HCT116 (cell line): ENCODE measurements around the gene PYGO2. TPM values are rescaled to one million over a fixed set of nuclear protein-coding genes. Genes with fewer than 3 reads are reported as not detected.
A peak's percentile ranks its signal among the peaks of the same experiment; 100 is the strongest.

Experiments
- ATAC-seq: fragments of 200-7000 bp; cut with Tn5 transposase; 2 replicates; pipeline ENCODE4 v1.9.1; 2020; ENCODE audit warnings: mild to moderate bottlenecking, moderate library complexity
- BruUV-seq: library from RNA; stranded (reverse); fragments of 400-500 nt; replicated peaks from 2 replicates; lab custom pipeline; 2021; lab: Mats Ljungman, UMichigan
- CTCF ChIA-PET: fragments of 300-600 bp; sonication (Branson Sonifier 250); formaldehyde crosslinking; loops from one replicate; lab custom pipeline; 2021; ENCODE audit warnings: antibody characterized with exemption; lab: Charles Lee
- POLR2A ChIA-PET: fragments of 300-600, 350-600 bp; sonication (Branson Sonifier 250); formaldehyde crosslinking; loops from one replicate; lab custom pipeline; 2021; ENCODE audit warnings: antibody characterized with exemption; lab: Charles Lee
- RAD21 ChIA-PET, 2 experiments: fragments of 300-600 bp; sonication (Branson Sonifier 250); formaldehyde crosslinking; loops; one replicate each; lab custom pipeline; 2023; ENCODE audit warnings: low total read pairs in 2 of 2; ENCODE audit not compliant: uncharacterized antibody in 2 of 2, unreplicated experiment in 2 of 2, low non-redundant PET in 1 of 2; lab: Charles Lee
- DNase-seq: peaks from one replicate; pipeline ENCODE4 v3.0.0-alpha.2; 2010; ENCODE audit warnings: low read depth, low spot score
- H2AFZ ChIP-seq: fragments of 200-600 bp; shearing (Covaris generic), sonication (generic); 2 replicates; pipeline ENCODE4 v1.6.1; 2017; ENCODE audit warnings: low read depth, mixed run types, mixed read lengths, antibody characterized with exemption, low read length; ENCODE audit not compliant: poor library complexity, severe bottlenecking
- H3K27ac ChIP-seq: 2 replicates; pipeline ENCODE4 v1.5.1; 2012; ENCODE audit warnings: low read depth, low read length
- H3K27me3 ChIP-seq: fragments of 200-600 bp; sonication (generic); 2 replicates; pipeline ENCODE4 v1.6.1; 2016; ENCODE audit warnings: mixed run types, low read length, mixed read lengths; ENCODE audit not compliant: insufficient read depth
- H3K36me3 ChIP-seq, 2 experiments: fragments of 200-500 bp in 1 of 2; fragments of 200-600 bp in 1 of 2; sonication (Bioruptor generic) in 1 of 2; sonication (generic) in 1 of 2; 2 replicates each; pipeline versions ENCODE4 v1.5.1 to v1.6.1; 2014 to 2016; ENCODE audit warnings: low read length in 2 of 2, inconsistent platforms in 1 of 2, mixed read lengths in 1 of 2, mixed run types in 1 of 2; ENCODE audit not compliant: insufficient read depth in 2 of 2, control insufficient read depth in 1 of 2
- H3K4me1 ChIP-seq, 2 experiments: fragments of 200-600 bp in 1 of 2; sonication (generic) in 1 of 2; 2 replicates each; pipeline versions ENCODE4 v1.5.1 to v1.6.1; 2012 to 2017; ENCODE audit warnings: low read length in 2 of 2, inconsistent platforms in 1 of 2, mild to moderate bottlenecking in 1 of 2, mixed read lengths in 1 of 2, mixed run types in 1 of 2, moderate library complexity in 1 of 2; ENCODE audit not compliant: insufficient read depth in 2 of 2, control insufficient read depth in 1 of 2
- H3K4me2 ChIP-seq: fragments of 200-600 bp; sonication (generic); 2 replicates; pipeline ENCODE4 v1.6.1; 2017; ENCODE audit warnings: mixed run types, low read length, mixed read lengths
- H3K4me3 ChIP-seq, 2 experiments: fragments of 200-600 bp in 1 of 2; sonication (generic) in 1 of 2; replicated peaks in 1 of 2; 2 replicates each; pipeline ENCODE4 v1.5.1; 2011 to 2016; ENCODE audit warnings: low read length in 2 of 2, control low read depth in 1 of 2, low read depth in 1 of 2, mild to moderate bottlenecking in 1 of 2, mixed read lengths in 1 of 2, mixed run types in 1 of 2
- H3K79me2 ChIP-seq: fragments of 200-600 bp; sonication (generic); 2 replicates; pipeline ENCODE4 v1.6.1; 2017; ENCODE audit warnings: mild to moderate bottlenecking, mixed run types, low read length, moderate library complexity, mixed read lengths; ENCODE audit not compliant: insufficient read depth
- H3K9ac ChIP-seq: fragments of 200-600 bp; sonication (generic); 2 replicates; pipeline ENCODE4 v1.6.1; 2016; ENCODE audit warnings: low read length, mixed read lengths
- H3K9me2 ChIP-seq: fragments of 200-600 bp; sonication (generic), shearing (Covaris generic); 2 replicates; pipeline ENCODE4 v1.6.1; 2017; ENCODE audit warnings: mixed run types, mild to moderate bottlenecking, moderate library complexity; ENCODE audit not compliant: insufficient read depth
- H3K9me3 ChIP-seq, 2 experiments: fragments of 200-500 bp in 1 of 2; fragments of 200-600 bp in 1 of 2; sonication (Bioruptor generic) in 1 of 2; sonication (generic) in 1 of 2; 2 replicates each; pipeline ENCODE4 v1.6.1; 2014 to 2017; ENCODE audit warnings: low read length in 2 of 2, mixed read lengths in 2 of 2, inconsistent platforms in 1 of 2, low read depth in 1 of 2, mild to moderate bottlenecking in 1 of 2, mixed run types in 1 of 2, moderate library complexity in 1 of 2; ENCODE audit not compliant: control insufficient read depth in 1 of 2, insufficient read depth in 1 of 2
- H4K20me1 ChIP-seq: fragments of 200-600 bp; sonication (generic), shearing (Covaris generic); 2 replicates; pipeline ENCODE4 v1.6.1; 2017; ENCODE audit warnings: mixed run types, mild to moderate bottlenecking, moderate library complexity; ENCODE audit not compliant: insufficient read depth
- CTCF ChIP-seq, 3 experiments: fragments of 200-600 bp in 1 of 3; sonication (generic) in 1 of 3; IDR thresholded peaks in 2 of 3; conservative IDR thresholded peaks in 1 of 3; 2 replicates each; pipeline ENCODE4 v1.5.1; 2012 to 2017; ENCODE audit warnings: low read depth in 2 of 3, low read length in 2 of 3, antibody characterized with exemption in 1 of 3, borderline replicate concordance in 1 of 3, control low read depth in 1 of 3, mild to moderate bottlenecking in 1 of 3, mixed read lengths in 1 of 3, mixed run types in 1 of 3, moderate library complexity in 1 of 3; ENCODE audit not compliant: insufficient read depth in 1 of 3
- EGR1 ChIP-seq: IDR thresholded peaks from 2 replicates; pipeline ENCODE4 v1.6.1; 2012; ENCODE audit warnings: low read depth
- EZH2phosphoT487 ChIP-seq: fragments of 200-600 bp; IDR thresholded peaks from 2 replicates; pipeline ENCODE4 v1.6.1; 2018; ENCODE audit warnings: antibody characterized with exemption, borderline replicate concordance
- SP1 ChIP-seq: IDR thresholded peaks from 2 replicates; pipeline ENCODE4 v1.6.1; 2012; ENCODE audit warnings: low read depth
- TCF7L2 ChIP-seq: IDR thresholded peaks from 2 replicates; pipeline ENCODE4 v1.7.0; 2011; ENCODE audit warnings: borderline replicate concordance, inconsistent platforms; ENCODE audit not compliant: insufficient read depth, insufficient read length; ENCODE audit errors: extremely low read depth
- intact Hi-C: fragments of 100-400 bp; cut with micrococcal nuclease; formaldehyde crosslinking; loops from 2 replicates; pipeline ENCODE4 v1.10.0; 2022
- total RNA-seq: library from RNA; stranded (reverse); gene quantifications from one replicate; pipeline ENCODE4 v1.2.1, GENCODE V29; 2021; ENCODE audit not compliant: unreplicated experiment

The PYGO2 gene
- total RNA-seq, 1 experiment from 2014 or later: 37.2 TPM

- no peak for TF ChIP-seq CTCF (IDR thresholded peaks at IDR 0.05 in 2 of 3, conservative IDR thresholded peaks at IDR 0.05 in 1 of 3; ENCODE audit: borderline replicate concordance in 1 of 3, insufficient read depth in 1 of 3, low read depth in 2 of 3, low read length in 2 of 3)
- TF ChIP-seq EZH2phosphoT487: no peak
- TF ChIP-seq, all 23 proteins: peak for 0
These were observed 10.6 kb upstream of the PYGO2 start (continued) for GRCh38 chr1:154972213-154972516.

GRCh38 chr1:154971341-154971998, 9.9 kb upstream of the PYGO2 start:
- Histone ChIP-seq H3K36me3 (peaks cover 9 to 27% of the 10 kb centered on the region in 2 experiments; a peak in 3 of 4 replicates), H2AFZ (no peak overlapping the region), H4K20me1 (no peaks in the 10 kb centered on the region), H3K79me2 (peaks cover 88% of the 10 kb centered on the region), H3K27ac (peak overlapping the region; percentile 86), H3K4me3 (peak overlapping the region; percentile 40 to 70), H3K27me3 (no peaks in the 10 kb centered on the region), H3K9me2 (no peaks in the 10 kb centered on the region), H3K9ac (peak overlapping the region; percentile 86), H3K4me2 (peak overlapping the region; percentile 90), H3K4me1 (peaks cover 38 to 58% of the 10 kb centered on the region in 2 experiments), H3K9me3 (no peaks in the 10 kb centered on the region)
- ChIA-PET POLR2A (interaction anchor here (0.6 to 5.4 kb wide), 17 partner anchors 7 to 88 kb away, joined by 3 to 46 read pairs (median 5); partner anchors contain the start of genes FLAD1, PBXIP1 and PYGO2), CTCF (interaction anchor here (0.7 to 2.6 kb wide), 9 partner anchors 10 to 114 kb away, joined by 3 to 15 read pairs (median 5); partner anchors contain the start of genes ADAM15 and PYGO2), RAD21 (interaction anchor here in 1 of 2 experiments (0.7 kb wide), 1 partner anchor 114 kb away, joined by 3 read pairs; no protein-coding TSS in a partner anchor)
- BruUV-seq: no TSS peak
- TF ChIP-seq CTCF (IDR thresholded peaks at IDR 0.05 in 2 of 3, conservative IDR thresholded peaks at IDR 0.05 in 1 of 3; ENCODE audit: borderline replicate concordance in 1 of 3, insufficient read depth in 1 of 3, low read depth in 2 of 3, low read length in 2 of 3) (no peak), TCF7L2 (no peak), EGR1 (no peak), SP1 (no peak)
- intact Hi-C loops: loop anchor here (5.0 kb wide), 2 partner anchors 91 to 166 kb away; partner anchors contain the start of genes EFNA4 and SLC50A1
- DNase-seq (no peak), ATAC-seq (no peak)
